ENCODE results near the gene ADGRG3.

Gene ADGRG3

DNA sequence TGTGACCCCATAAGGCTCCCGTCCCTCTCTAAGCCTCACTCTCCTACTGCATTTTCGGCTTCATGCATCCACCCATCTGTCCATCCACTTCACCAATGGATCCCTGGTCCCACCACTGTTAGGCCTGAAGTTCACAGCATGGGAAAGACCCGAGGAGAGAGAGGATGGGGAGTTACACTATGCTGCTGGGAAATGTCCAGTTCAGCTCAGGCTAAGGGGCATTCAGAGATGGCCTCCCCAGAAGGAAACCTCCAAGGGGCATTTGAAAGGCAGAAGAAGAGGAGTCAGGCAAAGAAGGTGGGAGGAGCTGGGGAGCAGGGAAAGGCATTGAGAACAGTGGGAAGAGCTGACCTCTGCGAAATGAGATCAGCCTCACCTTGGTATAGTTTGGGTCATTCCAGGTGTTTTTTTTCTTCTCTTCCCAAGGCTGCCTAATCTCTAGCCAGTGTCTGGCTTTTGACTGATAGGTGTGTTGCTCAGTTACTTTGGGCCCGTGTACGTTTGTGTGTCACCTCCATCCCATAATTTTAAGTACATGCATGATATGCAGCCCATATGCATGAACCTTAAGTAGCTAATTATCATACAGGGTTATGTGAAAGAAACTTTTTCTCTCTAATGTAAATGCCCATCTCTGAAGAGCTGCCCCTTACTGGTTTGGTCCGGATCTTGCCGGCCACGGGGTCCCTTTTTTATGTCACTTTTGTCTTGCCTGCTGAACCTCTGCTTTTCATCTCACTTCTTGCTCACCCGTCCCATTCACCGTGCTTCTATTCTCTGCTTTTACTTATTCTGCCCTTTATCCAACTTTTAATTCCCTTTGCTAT is 14.9 kb downstream of the ADGRG3 start:
- DNase-seq, result no peak

DNA sequence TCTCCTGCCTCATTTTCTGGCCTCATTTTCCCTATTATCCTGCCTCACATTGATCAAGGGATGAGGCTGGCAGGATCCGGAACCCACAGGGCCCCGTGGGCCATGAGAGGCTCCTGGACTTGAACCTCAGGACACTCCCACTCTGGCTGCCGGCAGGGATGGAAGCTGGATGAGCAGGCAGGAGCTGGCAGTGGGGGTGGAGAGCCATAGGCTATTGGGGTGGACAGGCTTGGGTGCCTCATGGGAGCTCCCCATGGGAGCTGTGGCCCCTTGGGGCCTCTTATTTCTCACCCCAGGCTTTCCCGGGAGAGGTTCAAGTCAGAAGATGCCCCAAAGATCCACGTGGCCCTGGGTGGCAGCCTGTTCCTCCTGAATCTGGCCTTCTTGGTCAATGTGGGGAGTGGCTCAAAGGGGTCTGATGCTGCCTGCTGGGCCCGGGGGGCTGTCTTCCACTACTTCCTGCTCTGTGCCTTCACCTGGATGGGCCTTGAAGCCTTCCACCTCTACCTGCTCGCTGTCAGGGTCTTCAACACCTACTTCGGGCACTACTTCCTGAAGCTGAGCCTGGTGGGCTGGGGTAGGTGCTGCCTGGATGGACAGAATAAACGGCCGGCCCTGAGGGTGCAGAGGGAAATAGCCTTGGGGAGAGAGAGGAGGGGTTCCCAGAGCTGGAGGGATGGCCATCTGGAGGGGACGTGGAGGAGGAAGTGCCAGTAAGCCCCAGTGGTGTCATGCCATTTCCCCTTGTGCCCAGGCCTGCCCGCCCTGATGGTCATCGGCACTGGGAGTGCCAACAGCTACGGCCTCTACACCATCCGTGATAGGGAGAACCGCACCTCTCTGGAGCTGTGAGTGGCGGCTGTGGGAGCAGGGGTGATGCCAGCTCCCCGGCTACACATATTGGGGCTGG is 15.8 kb downstream of the ADGRG3 start:
- DNase-seq, result no peak

- DNase-seq, result no peak
Observed at GRCh38 chr16:57684626-57685358, 16.7 kb downstream of the ADGRG3 start.

DNA sequence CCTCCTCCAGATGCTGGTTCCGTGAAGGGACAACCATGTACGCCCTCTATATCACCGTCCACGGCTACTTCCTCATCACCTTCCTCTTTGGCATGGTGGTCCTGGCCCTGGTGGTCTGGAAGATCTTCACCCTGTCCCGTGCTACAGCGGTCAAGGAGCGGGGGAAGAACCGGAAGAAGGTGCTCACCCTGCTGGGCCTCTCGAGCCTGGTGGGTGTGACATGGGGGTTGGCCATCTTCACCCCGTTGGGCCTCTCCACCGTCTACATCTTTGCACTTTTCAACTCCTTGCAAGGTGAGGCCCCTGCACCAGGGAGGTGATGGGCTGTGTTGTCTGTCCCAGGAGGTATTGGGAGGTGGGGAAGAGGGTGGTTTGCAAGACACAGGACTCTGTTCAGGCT is 17.5 kb downstream of the ADGRG3 start:
- no peak for DNase-seq

DNA sequence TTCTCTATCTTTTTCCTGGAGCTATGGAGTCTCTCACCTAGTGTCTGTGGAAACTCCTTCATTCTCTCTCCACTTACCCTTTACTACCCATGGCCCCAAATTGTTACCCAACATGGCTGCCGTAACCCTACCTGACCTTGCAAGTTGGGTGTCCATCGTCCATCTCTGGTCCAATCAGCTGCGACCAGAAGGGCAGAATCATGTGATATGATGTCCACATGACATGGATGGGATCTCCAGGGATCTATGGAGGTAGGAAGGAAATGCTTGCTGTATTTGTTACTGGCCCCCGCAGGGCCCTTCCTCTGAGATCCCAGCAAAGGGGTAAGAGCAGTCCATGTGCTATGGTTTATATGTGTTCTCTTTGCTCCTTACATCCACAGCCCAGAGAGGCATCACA is 18.5 kb downstream of the ADGRG3 start:
- DNase-seq, result no peak

- no peak for DNase-seq
Observed at GRCh38 chr16:57687363-57687929, 19.3 kb downstream of the ADGRG3 start.

DNA sequence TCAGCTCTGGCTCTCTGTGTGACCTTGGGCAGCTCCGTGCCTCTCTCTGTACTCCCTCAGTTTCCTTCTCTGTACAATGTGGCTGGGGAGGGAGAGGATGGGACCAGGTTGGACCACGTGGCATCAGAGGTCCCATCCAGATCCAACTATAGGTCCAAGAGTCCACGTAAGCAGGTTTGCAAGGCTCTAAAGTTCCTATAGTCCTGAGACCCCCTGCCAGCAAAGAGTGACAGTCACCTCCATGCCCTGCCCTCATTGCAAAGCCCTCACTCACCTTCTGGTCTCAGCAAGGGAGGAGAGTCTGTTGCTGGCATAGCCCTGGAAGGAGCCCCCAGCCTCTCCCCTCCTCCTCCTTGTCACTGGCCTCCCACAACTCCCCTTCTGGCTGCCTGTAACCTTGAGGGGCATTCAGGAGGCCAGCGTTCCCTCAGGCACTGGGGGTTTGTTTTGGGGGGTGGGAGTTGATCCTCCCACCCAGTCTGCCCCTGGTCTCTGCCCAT is 20.4 kb downstream of the ADGRG3 start:
- DNase-seq, result no peak

DNA sequence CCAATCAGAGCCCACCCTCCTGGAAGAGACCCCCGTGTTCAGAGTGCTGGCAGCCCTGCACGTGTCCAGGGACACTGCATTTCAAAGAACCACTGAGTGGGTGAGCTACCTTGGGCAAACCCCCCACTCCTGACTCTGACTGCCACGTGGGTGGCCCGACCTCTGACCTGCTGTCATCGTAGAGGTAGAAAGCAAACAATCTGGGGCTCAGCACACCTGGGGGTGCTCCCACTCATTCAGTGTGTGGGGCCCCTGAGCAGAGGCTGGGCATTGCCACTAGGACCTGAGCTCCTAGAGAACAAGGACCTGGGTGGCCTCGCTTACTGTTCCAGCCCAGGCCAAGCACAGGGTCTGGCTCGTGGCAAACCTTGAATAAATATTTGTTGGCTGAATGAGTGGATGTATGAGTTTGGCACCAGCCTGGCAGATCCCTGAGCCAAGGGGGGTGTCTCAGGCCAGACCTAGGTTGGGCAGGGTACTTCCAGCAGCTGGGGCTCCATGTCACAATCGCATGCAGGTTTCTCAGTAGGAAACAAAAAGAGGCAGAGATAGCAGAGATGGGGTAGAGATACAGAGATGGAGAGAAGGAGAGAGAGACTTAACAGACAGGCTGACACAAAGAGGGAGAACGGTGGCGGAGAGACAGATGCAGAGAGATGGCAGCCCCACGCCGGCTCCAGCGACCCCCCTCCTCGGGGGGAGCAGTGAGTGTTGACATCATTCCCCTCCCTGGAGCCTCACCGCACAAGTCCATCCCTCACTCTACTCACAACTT is 21.1 kb downstream of the ADGRG3 start:
- no peak for DNase-seq

GRCh38 chr16:57689762-57690558 is 21.9 kb downstream of the ADGRG3 start:
- DNase-seq, result no peak

DNA sequence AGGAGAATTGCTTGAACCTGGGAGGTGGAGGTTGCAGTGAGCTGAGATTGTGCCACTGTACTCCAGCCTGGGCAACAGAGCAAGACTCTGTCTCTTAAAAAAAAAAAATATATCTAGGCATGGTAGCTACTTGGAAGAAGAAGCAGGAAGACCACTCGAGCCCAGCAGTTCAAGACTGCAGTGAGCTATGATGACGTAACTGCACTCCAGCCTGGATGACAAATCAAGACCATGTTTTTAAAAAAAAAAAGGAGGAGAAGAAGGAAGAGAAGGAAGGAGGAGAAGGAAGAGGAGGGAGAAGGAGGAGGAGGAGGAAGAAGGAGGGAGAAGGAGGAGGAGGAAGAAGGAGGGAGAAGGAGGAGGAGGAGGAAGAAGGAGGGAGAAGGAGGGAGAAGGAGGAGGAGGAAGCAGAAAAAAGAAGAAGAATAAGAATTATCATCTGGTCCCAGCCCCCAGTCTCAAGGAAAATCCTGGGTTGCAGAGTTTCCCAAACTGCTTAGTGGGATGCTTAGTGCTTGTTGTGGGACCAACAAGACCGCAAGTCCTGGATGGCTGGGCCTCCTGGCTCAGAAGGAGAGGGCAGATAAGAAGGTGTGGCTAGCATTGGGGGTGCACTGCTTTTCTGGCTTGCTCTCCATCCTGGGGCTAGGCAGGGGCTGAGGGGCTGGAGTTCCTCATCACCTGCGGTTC is 22.8 kb downstream of the ADGRG3 start:
- no peak for DNase-seq

DNA sequence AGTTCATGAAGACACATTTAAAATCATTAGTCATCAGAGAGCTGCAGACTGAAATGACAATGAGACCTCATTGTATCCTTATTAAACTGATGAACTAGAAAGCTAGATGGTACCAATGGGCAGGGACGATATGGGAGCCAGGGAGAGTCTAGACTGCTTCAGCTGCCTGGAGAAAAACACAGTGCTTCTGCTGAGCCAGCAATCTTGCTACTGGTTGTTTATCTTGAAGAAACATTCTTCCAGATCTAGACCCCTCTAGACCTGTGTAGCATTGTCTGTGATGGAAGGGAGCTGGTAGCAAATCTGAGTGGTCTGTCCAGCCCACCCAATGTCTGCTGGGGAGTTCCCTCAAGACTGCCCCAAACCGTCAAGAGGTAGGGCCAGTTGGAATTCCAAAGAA is 24.5 kb downstream of the ADGRG3 start:
- DNase-seq, result no peak

DNA sequence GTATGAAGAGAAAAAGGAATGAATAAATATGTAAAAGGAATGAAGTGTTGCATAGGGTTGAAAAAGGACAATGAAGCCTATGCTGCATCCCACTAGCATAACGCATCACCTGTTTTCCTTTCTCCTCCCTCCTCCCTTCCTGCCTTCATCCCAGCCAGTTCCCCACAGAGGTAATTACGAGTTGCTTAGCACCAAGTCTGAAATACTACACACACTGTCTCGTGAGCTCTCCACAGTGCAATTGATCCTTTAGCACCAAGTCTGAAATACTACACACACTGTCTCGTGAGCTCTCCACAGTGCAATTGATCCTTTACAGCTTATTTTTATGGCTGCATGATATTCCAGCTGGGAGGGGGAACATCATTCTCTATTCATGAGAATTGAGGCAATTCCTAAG is 25.4 kb downstream of the ADGRG3 start:
- no peak for DNase-seq

DNA sequence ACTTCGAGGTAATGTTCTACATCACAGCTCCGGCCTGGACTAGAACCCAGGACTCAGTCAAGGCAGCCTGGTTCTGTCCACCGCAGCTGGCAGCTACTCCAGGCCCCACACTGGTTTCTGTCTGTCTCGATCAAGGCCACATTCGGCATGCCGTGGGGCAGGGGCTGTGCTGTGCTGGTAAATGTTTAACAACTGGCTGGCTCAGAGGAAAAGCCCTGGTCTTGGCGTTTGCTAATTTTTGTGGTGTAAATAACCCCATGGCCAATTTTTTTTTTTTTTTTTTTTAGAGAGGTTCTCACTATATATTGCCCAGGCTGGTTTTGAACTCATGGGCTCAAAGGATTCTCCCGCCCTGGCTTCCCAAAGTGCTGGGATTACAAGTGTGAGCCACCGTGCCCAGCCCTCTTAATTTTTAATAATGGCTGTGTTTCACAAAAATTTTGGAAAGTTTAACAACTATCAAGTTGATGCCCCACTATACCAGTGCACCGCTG is 26.2 kb downstream of the ADGRG3 start:
- no peak for DNase-seq

GRCh38 chr16:57694725-57695679 is 26.9 kb downstream of the ADGRG3 start, which contains the start of gene DRC7:
DRC7 (plus strand) TSS chr16:57694806; CDS start chr16:57697950, 3,144 bp downstream.
- no peak for DNase-seq

- DNase-seq, result no peak
Observed at GRCh38 chr16:57695680-57696069, 27.6 kb downstream of the ADGRG3 start.

GRCh38 chr16:57696240-57696639 is 28.1 kb downstream of the ADGRG3 start:
- DNase-seq, result no peak

DNA sequence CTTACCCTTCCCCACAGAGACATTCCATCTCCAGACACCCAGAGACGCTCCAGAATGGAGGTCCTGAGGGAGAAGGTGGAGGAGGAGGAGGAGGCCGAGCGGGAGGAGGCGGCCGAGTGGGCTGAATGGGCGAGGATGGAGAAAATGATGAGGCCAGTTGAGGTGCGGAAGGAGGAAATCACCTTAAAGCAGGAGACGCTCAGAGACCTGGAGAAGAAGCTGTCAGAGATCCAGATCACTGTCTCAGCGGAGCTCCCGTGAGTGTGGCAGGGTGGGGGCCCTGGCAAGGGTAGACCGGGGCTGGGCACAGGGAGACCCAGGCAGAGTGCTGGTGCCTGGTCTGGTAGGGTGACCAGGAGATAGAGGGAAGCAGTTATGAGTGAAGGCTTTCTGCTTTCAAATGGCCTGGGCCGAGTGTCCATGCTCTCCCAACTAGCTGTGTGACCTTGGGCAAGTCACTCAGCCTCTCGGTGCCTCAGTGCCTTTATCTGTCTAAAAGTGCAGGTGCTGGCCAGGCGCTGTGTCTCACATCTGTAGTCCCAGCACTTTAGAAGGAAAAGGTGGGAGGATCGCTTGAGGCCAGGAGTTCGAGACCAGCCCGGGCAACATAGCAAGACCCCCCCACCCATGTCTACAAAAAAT is 29.9 kb downstream of the ADGRG3 start:
- DNase-seq, result no peak

DNA sequence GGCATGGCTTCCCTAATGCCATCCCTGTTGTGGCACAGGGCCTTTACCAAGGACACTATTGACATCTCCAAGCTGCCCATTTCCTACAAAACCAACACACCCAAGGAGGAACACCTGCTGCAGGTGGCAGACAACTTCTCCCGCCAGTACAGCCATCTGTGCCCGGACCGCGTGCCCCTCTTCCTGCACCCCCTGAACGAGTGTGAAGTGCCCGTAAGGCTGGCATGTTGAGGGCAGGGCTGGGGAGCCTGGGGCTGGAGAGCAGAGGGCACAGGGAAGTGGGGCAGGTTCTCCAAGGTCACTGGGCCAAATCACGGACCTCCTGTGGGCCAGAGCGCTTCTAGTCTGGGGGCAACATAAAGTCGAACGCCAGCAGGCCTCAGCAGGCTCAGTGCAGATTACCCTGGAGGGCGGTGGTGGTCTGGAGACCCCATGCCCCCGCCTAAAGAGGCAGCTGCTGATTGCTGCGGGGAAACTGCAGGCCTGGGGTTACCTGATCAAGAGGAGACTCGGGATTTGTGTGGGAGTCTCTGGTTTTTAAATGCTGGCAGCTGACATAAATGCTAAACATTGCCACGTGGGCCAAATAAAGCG is 30.8 kb downstream of the ADGRG3 start:
- no peak for DNase-seq
